ENCODE measurements around the gene CREG1.
"Not testable (repeated sequence)": the region's sequence is repeated elsewhere in the genome, so short reads cannot be mapped to it uniquely, and the experiment has no call there.

CREG1 gene

GRCh38 chr1:167562702-167563101 is 9.1 kb upstream of the CREG1 start:
- no peaks in the 10 kb centered on the region for H3K36me3 ChIP-seq (ENCODE audit: insufficient read depth, low read length)
- H3K4me3 ChIP-seq (ENCODE audit: low read depth in 1 of 2, low read length in 2 of 2), result no peak overlapping the region
- H3K27ac ChIP-seq (ENCODE audit: low read depth, low read length), result no peak overlapping the region
- no peak overlapping the region for H3K9ac ChIP-seq (ENCODE audit: low read length)
- no peaks in the 10 kb centered on the region for H3K27me3 ChIP-seq (ENCODE audit: control insufficient read depth in 1 of 2, insufficient read depth in 2 of 2, low read length in 2 of 2)
- H3K9me3 ChIP-seq (ENCODE audit: low read length), result no peaks in the 10 kb centered on the region
- no peaks in the 10 kb centered on the region for H3K4me1 ChIP-seq (ENCODE audit: insufficient read depth, low read length)

GRCh38 chr1:167561753-167562152 is 8.2 kb upstream of the CREG1 start:
- H3K9ac ChIP-seq (ENCODE audit: low read length), result no peak overlapping the region
- H3K9me3 ChIP-seq (ENCODE audit: low read length), result no peaks in the 10 kb centered on the region
- no peaks in the 10 kb centered on the region for H3K27me3 ChIP-seq (ENCODE audit: control insufficient read depth in 1 of 2, insufficient read depth in 2 of 2, low read length in 2 of 2)
- H3K4me3 ChIP-seq (ENCODE audit: low read depth in 1 of 2, low read length in 2 of 2), result no peak overlapping the region
- H3K27ac ChIP-seq (ENCODE audit: low read depth, low read length), result no peak overlapping the region
- H3K4me1 ChIP-seq (ENCODE audit: insufficient read depth, low read length), result no peaks in the 10 kb centered on the region
- H3K36me3 ChIP-seq (ENCODE audit: insufficient read depth, low read length), result no peaks in the 10 kb centered on the region

GRCh38 chr1:167555971-167556714 is 2.6 kb upstream of the CREG1 start:
- Histone ChIP-seq H3K9ac (ENCODE audit: low read length) (no peak overlapping the region), H3K4me1 (ENCODE audit: insufficient read depth, low read length) (peaks cover 25% of the 10 kb centered on the region), H3K27ac (ENCODE audit: low read depth, low read length) (no peak overlapping the region), H3K36me3 (ENCODE audit: insufficient read depth, low read length) (no peaks in the 10 kb centered on the region), H3K9me3 (ENCODE audit: low read length) (no peaks in the 10 kb centered on the region), H3K4me3 (ENCODE audit: low read depth in 1 of 2, low read length in 2 of 2) (no peak overlapping the region), H3K27me3 (ENCODE audit: control insufficient read depth in 1 of 2, insufficient read depth in 2 of 2, low read length in 2 of 2) (no peaks in the 10 kb centered on the region)

GRCh38 chr1:167555072-167555471 is 1.5 kb upstream of the CREG1 start:
- not testable (repeated sequence) for H3K4me3 ChIP-seq (ENCODE audit: low read depth in 1 of 2, low read length in 2 of 2); H3K27me3 ChIP-seq (ENCODE audit: control insufficient read depth in 1 of 2, insufficient read depth in 2 of 2, low read length in 2 of 2); H3K9me3 ChIP-seq (ENCODE audit: low read length); H3K9ac ChIP-seq (ENCODE audit: low read length); H3K27ac ChIP-seq (ENCODE audit: low read depth, low read length); H3K36me3 ChIP-seq (ENCODE audit: insufficient read depth, low read length)
- H3K4me1 ChIP-seq (ENCODE audit: insufficient read depth, low read length), result peaks cover 25% of the 10 kb centered on the region

GRCh38 chr1:167554028-167554779 is 642 bp upstream of the CREG1 start:
- Histone ChIP-seq H3K36me3 (ENCODE audit: insufficient read depth, low read length) (no peaks in the 10 kb centered on the region), H3K27ac (ENCODE audit: low read depth, low read length) (peak overlapping the region; percentile 54), H3K9me3 (ENCODE audit: low read length) (no peaks in the 10 kb centered on the region)

GRCh38 chr1:167551362-167551761 is 2.2 kb downstream of the CREG1 start:
- Histone ChIP-seq H3K36me3 (ENCODE audit: insufficient read depth, low read length) (peaks cover 14% of the 10 kb centered on the region), H3K9ac (ENCODE audit: low read length) (no peak overlapping the region), H3K27ac (ENCODE audit: low read depth, low read length) (no peak overlapping the region), H3K9me3 (ENCODE audit: low read length) (no peaks in the 10 kb centered on the region), H3K4me3 (ENCODE audit: low read depth in 1 of 2, low read length in 2 of 2) (no peak overlapping the region), H3K4me1 (ENCODE audit: insufficient read depth, low read length) (peaks cover 34% of the 10 kb centered on the region), H3K27me3 (ENCODE audit: control insufficient read depth in 1 of 2, insufficient read depth in 2 of 2, low read length in 2 of 2) (no peaks in the 10 kb centered on the region)

More at GRCh38 chr1:167554028-167554779, 642 bp upstream of the CREG1 start:
- H3K4me3 ChIP-seq (ENCODE audit: low read depth in 1 of 2, low read length in 2 of 2), result peak overlapping the region; percentile 53 to 88
- H3K9ac ChIP-seq (ENCODE audit: low read length), result peak overlapping the region; percentile 37
- peaks cover 25% of the 10 kb centered on the region for H3K4me1 ChIP-seq (ENCODE audit: insufficient read depth, low read length)
- no peaks in the 10 kb centered on the region for H3K27me3 ChIP-seq (ENCODE audit: control insufficient read depth in 1 of 2, insufficient read depth in 2 of 2, low read length in 2 of 2)

GRCh38 chr1:167548059-167548932 is 5.3 kb downstream of the CREG1 start:
- Histone ChIP-seq H3K27me3 (ENCODE audit: control insufficient read depth in 1 of 2, insufficient read depth in 2 of 2, low read length in 2 of 2) (no peaks in the 10 kb centered on the region), H3K4me1 (ENCODE audit: insufficient read depth, low read length) (peaks cover 28% of the 10 kb centered on the region), H3K36me3 (ENCODE audit: insufficient read depth, low read length) (peaks cover 23% of the 10 kb centered on the region), H3K9ac (ENCODE audit: low read length) (no peak overlapping the region), H3K9me3 (ENCODE audit: low read length) (no peaks in the 10 kb centered on the region), H3K4me3 (ENCODE audit: low read depth in 1 of 2, low read length in 2 of 2) (no peak overlapping the region), H3K27ac (ENCODE audit: low read depth, low read length) (no peak overlapping the region)

GRCh38 chr1:167546935-167547334 is 6.6 kb downstream of the CREG1 start:
- Histone ChIP-seq H3K27me3 (ENCODE audit: control insufficient read depth in 1 of 2, insufficient read depth in 2 of 2, low read length in 2 of 2) (no peaks in the 10 kb centered on the region), H3K36me3 (ENCODE audit: insufficient read depth, low read length) (peaks cover 26% of the 10 kb centered on the region), H3K4me1 (ENCODE audit: insufficient read depth, low read length) (peaks cover 22% of the 10 kb centered on the region), H3K27ac (ENCODE audit: low read depth, low read length) (no peak overlapping the region), H3K9me3 (ENCODE audit: low read length) (no peaks in the 10 kb centered on the region), H3K9ac (ENCODE audit: low read length) (no peak overlapping the region), H3K4me3 (ENCODE audit: low read depth in 1 of 2, low read length in 2 of 2) (no peak overlapping the region)

GRCh38 chr1:167545349-167545748 is 8.2 kb downstream of the CREG1 start:
- Histone ChIP-seq H3K27ac (ENCODE audit: low read depth, low read length) (no peak overlapping the region), H3K27me3 (ENCODE audit: control insufficient read depth in 1 of 2, insufficient read depth in 2 of 2, low read length in 2 of 2) (no peaks in the 10 kb centered on the region), H3K9ac (ENCODE audit: low read length) (no peak overlapping the region), H3K4me3 (ENCODE audit: low read depth in 1 of 2, low read length in 2 of 2) (no peak overlapping the region), H3K9me3 (ENCODE audit: low read length) (no peaks in the 10 kb centered on the region), H3K4me1 (ENCODE audit: insufficient read depth, low read length) (peaks cover 22% of the 10 kb centered on the region), H3K36me3 (ENCODE audit: insufficient read depth, low read length) (peaks cover 26% of the 10 kb centered on the region)

GRCh38 chr1:167544447-167545093 is 9.0 kb downstream of the CREG1 start:
- Histone ChIP-seq H3K27me3 (ENCODE audit: control insufficient read depth in 1 of 2, insufficient read depth in 2 of 2, low read length in 2 of 2) (no peaks in the 10 kb centered on the region), H3K4me1 (ENCODE audit: insufficient read depth, low read length) (peaks cover 22% of the 10 kb centered on the region), H3K9me3 (ENCODE audit: low read length) (no peaks in the 10 kb centered on the region), H3K9ac (ENCODE audit: low read length) (no peak overlapping the region), H3K27ac (ENCODE audit: low read depth, low read length) (no peak overlapping the region), H3K4me3 (ENCODE audit: low read depth in 1 of 2, low read length in 2 of 2) (no peak overlapping the region), H3K36me3 (ENCODE audit: insufficient read depth, low read length) (peaks cover 26% of the 10 kb centered on the region)
